AG04449 (cell line): ENCODE measurements around the gene AKAP3.

ENCODE experiments used
- CTCF ChIA-PET: fragments of 350-600 bp; formaldehyde crosslinking; extraction: SDS; loops from one replicate; lab custom pipeline; 2021; ENCODE audit warnings: antibody characterized with exemption; lab: Yijun Ruan, JAX
- POLR2A ChIA-PET: fragments of 400-600, 350-600 bp; formaldehyde crosslinking; extraction: SDS; loops from one replicate; lab custom pipeline; 2020; ENCODE audit warnings: antibody characterized with exemption, inconsistent platforms; lab: Yijun Ruan, JAX
- DNase-seq: peaks from one replicate; pipeline ENCODE4 v3.0.0-alpha.2; 2010; ENCODE audit warnings: low read depth, low spot score
- H3K4me3 ChIP-seq: 2 replicates; pipeline ENCODE4 v1.5.1; 2011; ENCODE audit warnings: low read depth, mild to moderate bottlenecking, control low read depth, low read length
- CTCF ChIP-seq: IDR thresholded peaks from one replicate; pipeline ENCODE4 v1.5.1; 2011; ENCODE audit warnings: mild to moderate bottlenecking, moderate library complexity, low read length, control low read depth, inconsistent platforms; ENCODE audit not compliant: insufficient read depth; ENCODE audit errors: missing control alignments

The AKAP3 gene

GRCh38 chr12:4595881-4596280, 53.0 kb downstream of the AKAP3 start:
- CTCF ChIA-PET: interaction anchor here (3.0 kb wide), 1 partner anchor 9 kb away, joined by 14 read pairs; no protein-coding TSS in a partner anchor
- POLR2A ChIA-PET: no interaction called here
- DNase-seq: no peak
- no peak overlapping the region for H3K4me3 ChIP-seq
- no peak for TF ChIP-seq CTCF

GRCh38 chr12:4591180-4591687, 57.6 kb downstream of the AKAP3 start:
- ChIA-PET POLR2A (no interaction called here), CTCF (interaction anchor here (0.6 to 3.2 kb wide), 2 partner anchors 13 to 64 kb away, joined by 3 to 21 read pairs; no protein-coding TSS in a partner anchor)
- no peak for TF ChIP-seq CTCF

GRCh38 chr12:4589941-4590340, 58.9 kb downstream of the AKAP3 start:
- ChIA-PET POLR2A (no interaction called here), CTCF (interaction anchor here (1.2 to 3.2 kb wide), 2 partner anchors 9 to 14 kb away, joined by 3 to 21 read pairs; no protein-coding TSS in a partner anchor)
- no peak for TF ChIP-seq CTCF
- H3K4me3 ChIP-seq: no peak overlapping the region
- DNase-seq: no peak

More at GRCh38 chr12:4591180-4591687, 57.6 kb downstream of the AKAP3 start:
- DNase-seq: no peak
- no peak overlapping the region for H3K4me3 ChIP-seq

- ChIA-PET CTCF (interaction anchor here (0.9 kb wide), 1 partner anchor 15 kb away, joined by 3 read pairs; no protein-coding TSS in a partner anchor), POLR2A (no interaction called here)
- TF ChIP-seq CTCF: no peak
- H3K4me3 ChIP-seq: no peak overlapping the region
- no peak for DNase-seq
Observed at GRCh38 chr12:4588916-4589315, 59.9 kb downstream of the AKAP3 start.

- POLR2A ChIA-PET: no interaction called here
- CTCF ChIA-PET: no interaction called here
- TF ChIP-seq CTCF: no peak
Observed at GRCh38 chr12:4587108-4587507, 61.7 kb downstream of the AKAP3 start.

GRCh38 chr12:4586500-4586899, 62.4 kb downstream of the AKAP3 start:
- POLR2A ChIA-PET: no interaction called here
- TF ChIP-seq CTCF: no peak
- DNase-seq: no peak
- CTCF ChIA-PET: interaction anchor here (1.4 kb wide), 1 partner anchor 19 kb away, joined by 4 read pairs; no protein-coding TSS in a partner anchor
- H3K4me3 ChIP-seq: no peak overlapping the region

More at GRCh38 chr12:4587108-4587507, 61.7 kb downstream of the AKAP3 start:
- no peak for DNase-seq
- H3K4me3 ChIP-seq: no peak overlapping the region
